HG02763 (cell line): Measurements from ENCODE around the gene LRRFIP2.
"Not testable (repeated sequence)": the region's sequence is repeated elsewhere in the genome, so short reads cannot be mapped to it uniquely, and the experiment has no call there.

Experiments used
- ATAC-seq: cut with Tn5 transposase; IDR thresholded peaks from one replicate; pipeline ENCODE4 v1.9.1; 2021; ENCODE audit warnings: mild to moderate bottlenecking, moderate library complexity; ENCODE audit not compliant: unreplicated experiment

LRRFIP2 gene

GRCh38 chr3:37145611-37146010, 28.8 kb downstream of the LRRFIP2 start:
- ATAC-seq = no peak

GRCh38 chr3:37144806-37145205, 29.6 kb downstream of the LRRFIP2 start:
- ATAC-seq = no peak

- no peak for ATAC-seq
Measured at GRCh38 chr3:37143821-37144220, 30.6 kb downstream of the LRRFIP2 start.

- no peak for ATAC-seq
Measured at GRCh38 chr3:37141676-37142075, 32.7 kb downstream of the LRRFIP2 start.

GRCh38 chr3:37140899-37141541, 33.4 kb downstream of the LRRFIP2 start:
- no peak for ATAC-seq

- no peak for ATAC-seq
Measured at GRCh38 chr3:37139567-37140052, 34.8 kb downstream of the LRRFIP2 start.

- no peak for ATAC-seq
Measured at GRCh38 chr3:37138816-37139215, 35.6 kb downstream of the LRRFIP2 start.

GRCh38 chr3:37137516-37137915, 36.9 kb downstream of the LRRFIP2 start:
- ATAC-seq = no peak

GRCh38 chr3:37136067-37136466, 38.3 kb downstream of the LRRFIP2 start:
- no peak for ATAC-seq

- ATAC-seq = no peak
Measured at GRCh38 chr3:37135561-37135960, 38.8 kb downstream of the LRRFIP2 start.

GRCh38 chr3:37132334-37132733, 42.0 kb downstream of the LRRFIP2 start:
- no peak for ATAC-seq

- no peak for ATAC-seq
Measured at GRCh38 chr3:37131860-37132144, 42.6 kb downstream of the LRRFIP2 start.

GRCh38 chr3:37130984-37131859, 43.2 kb downstream of the LRRFIP2 start:
- no peak for ATAC-seq

- no peak for ATAC-seq
Measured at GRCh38 chr3:37130448-37130847, 43.9 kb downstream of the LRRFIP2 start.

GRCh38 chr3:37129871-37130270, 44.5 kb downstream of the LRRFIP2 start:
- ATAC-seq = no peak

- no peak for ATAC-seq
Measured at GRCh38 chr3:37127340-37127739, 47.0 kb downstream of the LRRFIP2 start.

GRCh38 chr3:37126856-37127255, 47.5 kb downstream of the LRRFIP2 start:
- no peak for ATAC-seq

GRCh38 chr3:37125195-37126073, 48.9 kb downstream of the LRRFIP2 start:
- no peak for ATAC-seq

- ATAC-seq = no peak
Measured at GRCh38 chr3:37124435-37124834, 49.9 kb downstream of the LRRFIP2 start.

GRCh38 chr3:37123292-37123691, 51.1 kb downstream of the LRRFIP2 start:
- no peak for ATAC-seq

- ATAC-seq = not testable (repeated sequence)
Measured at GRCh38 chr3:37122069-37122468, 52.3 kb downstream of the LRRFIP2 start.
